HG03039 (cell line): Measurements from ENCODE around the gene SLC16A3.

ENCODE experiments used
- ATAC-seq: cut with Tn5 transposase; IDR thresholded peaks from one replicate; pipeline ENCODE4 v1.9.1; 2021; ENCODE audit warnings: mild to moderate bottlenecking, moderate library complexity; ENCODE audit not compliant: unreplicated experiment

Gene SLC16A3

DNA sequence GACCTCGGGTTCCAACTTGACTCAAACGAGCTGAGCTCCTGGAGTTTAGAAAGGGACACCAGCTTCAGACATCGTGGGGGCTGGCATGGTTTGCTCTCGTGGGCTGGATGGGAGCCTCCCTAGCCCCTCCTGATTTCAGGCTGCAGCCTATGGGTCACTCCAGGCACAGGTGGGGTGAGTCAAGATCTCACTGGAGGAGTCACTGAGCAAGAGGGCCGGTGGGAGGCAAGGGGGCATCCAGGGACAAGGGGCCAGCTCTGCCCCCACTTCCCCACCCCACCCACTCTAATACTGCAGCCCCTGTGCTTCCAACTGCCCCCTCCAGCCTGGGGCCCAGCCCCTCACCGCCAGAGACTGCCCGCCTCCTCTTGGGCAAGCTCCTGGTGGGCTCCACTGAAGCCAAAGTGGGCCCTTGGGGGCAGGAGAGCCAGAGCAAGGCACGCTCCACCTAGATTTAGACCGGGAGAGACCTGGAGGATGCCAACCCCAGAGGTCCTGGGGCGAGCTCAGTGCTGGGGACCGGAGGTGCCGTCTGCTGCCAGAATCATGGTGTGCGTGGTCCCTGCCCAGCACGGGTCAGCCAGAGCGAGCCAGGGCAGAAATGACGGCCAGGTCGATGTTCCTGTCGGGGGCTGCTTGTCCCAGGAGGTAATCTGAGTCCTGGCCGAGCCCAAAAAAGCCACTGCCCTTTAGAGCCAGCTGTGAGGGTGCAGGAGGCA lies 6.4 kb downstream of the SLC16A3 start:
- ATAC-seq = no peak

DNA sequence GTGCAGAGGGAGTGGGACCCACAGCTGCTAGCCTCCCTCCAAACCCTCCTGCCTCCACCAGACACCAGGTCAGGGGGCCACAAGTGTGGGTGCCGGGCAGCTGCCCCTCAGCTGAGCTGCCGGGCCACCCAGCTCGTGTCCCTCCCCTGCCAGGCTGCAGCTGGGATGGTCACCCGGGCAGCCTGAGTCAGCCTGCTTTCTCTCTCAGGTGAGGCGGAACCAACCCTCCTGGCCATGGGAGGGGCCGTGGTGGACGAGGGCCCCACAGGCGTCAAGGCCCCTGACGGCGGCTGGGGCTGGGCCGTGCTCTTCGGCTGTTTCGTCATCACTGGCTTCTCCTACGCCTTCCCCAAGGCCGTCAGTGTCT lies 6.9 kb downstream of the SLC16A3 start:
- no peak for ATAC-seq

DNA sequence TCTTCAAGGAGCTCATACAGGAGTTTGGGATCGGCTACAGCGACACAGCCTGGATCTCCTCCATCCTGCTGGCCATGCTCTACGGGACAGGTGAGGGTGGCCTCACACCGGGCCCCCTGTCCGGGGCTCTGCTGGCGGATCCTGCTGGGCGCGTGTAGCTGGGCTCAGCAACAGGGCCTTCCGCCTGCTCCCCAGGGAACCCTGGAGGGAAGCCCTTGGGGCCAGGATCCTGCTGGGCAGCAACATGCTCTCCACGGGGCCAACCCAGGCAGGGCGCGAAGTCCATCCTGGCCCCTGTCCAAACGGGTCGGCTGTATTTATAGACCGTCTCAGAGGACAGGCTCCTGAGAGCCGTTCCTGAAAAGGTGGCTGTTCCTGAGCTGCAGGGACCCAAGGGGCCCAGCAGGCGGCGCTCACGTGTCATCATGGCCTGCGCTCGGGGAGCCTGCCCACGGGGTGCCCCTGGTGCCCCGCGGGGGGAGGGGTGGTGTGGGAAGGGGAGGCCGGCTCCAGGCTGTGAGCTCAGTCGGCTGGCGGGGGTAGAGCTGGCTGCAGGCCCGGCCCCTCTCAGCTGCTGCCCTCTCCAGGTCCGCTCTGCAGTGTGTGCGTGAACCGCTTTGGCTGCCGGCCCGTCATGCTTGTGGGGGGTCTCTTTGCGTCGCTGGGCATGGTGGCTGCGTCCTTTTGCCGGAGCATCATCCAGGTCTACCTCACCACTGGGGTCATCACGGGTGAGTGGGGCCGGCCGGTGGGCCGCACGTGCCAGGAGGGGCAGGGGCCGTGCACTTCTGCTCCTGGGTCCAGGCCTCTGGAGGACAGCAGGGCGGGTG lies 7.5 kb downstream of the SLC16A3 start:
- no peak for ATAC-seq

DNA sequence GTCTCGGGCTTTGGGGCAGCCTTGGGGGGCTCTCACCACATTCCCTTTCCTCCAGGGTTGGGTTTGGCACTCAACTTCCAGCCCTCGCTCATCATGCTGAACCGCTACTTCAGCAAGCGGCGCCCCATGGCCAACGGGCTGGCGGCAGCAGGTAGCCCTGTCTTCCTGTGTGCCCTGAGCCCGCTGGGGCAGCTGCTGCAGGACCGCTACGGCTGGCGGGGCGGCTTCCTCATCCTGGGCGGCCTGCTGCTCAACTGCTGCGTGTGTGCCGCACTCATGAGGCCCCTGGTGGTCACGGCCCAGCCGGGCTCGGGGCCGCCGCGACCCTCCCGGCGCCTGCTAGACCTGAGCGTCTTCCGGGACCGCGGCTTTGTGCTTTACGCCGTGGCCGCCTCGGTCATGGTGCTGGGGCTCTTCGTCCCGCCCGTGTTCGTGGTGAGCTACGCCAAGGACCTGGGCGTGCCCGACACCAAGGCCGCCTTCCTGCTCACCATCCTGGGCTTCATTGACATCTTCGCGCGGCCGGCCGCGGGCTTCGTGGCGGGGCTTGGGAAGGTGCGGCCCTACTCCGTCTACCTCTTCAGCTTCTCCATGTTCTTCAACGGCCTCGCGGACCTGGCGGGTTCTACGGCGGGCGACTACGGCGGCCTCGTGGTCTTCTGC lies 8.4 kb downstream of the SLC16A3 start:
- ATAC-seq = no peak

DNA sequence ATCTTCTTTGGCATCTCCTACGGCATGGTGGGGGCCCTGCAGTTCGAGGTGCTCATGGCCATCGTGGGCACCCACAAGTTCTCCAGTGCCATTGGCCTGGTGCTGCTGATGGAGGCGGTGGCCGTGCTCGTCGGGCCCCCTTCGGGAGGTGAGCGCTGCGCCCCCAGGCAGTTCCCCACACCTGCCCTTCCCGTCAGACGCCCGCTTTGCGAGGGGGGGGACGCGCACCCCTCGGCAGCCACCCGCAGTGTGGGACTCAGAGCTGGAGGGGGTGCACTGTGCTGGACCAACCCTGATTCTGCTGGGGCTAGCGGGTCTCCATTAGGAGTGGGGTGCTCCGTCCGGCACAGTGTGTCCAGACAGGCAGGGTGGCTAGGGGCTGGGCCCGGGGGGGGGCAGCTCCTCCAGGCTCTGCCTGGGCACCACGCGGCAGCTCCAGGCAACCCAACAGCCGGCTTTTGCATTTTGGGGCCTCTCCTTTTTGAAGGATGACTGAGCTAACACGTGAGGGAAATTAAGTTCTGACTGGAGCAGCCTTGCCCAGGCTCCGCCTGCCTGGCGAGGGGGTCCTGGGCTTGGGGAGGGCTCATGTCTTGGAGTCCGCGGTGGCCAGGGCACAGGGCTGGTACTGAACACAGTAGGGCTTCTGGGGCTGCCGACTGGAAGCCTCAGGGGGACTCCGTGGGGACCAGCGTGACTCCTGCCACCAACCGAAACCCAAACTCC lies 9.1 kb downstream of the SLC16A3 start:
- ATAC-seq = no peak

DNA sequence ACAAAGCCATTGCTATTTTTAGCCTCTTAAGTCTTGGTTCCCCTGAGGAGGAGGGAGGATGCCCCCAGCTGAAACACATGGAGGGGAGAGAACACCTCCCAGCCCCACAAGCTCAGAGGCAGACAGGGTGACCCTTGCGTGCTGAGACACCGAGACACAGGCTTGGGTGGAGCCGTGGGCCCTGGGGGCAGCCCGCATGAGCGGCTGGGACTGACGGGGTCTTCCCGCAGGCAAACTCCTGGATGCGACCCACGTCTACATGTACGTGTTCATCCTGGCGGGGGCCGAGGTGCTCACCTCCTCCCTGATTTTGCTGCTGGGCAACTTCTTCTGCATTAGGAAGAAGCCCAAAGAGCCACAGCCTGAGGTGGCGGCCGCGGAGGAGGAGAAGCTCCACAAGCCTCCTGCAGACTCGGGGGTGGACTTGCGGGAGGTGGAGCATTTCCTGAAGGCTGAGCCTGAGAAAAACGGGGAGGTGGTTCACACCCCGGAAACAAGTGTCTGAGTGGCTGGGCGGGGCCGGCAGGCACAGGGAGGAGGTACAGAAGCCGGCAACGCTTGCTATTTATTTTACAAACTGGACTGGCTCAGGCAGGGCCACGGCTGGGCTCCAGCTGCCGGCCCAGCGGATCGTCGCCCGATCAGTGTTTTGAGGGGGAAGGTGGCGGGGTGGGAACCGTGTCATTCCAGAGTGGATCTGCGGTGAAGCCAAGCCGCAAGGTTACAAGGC lies 9.8 kb downstream of the SLC16A3 start:
- ATAC-seq = no peak

DNA sequence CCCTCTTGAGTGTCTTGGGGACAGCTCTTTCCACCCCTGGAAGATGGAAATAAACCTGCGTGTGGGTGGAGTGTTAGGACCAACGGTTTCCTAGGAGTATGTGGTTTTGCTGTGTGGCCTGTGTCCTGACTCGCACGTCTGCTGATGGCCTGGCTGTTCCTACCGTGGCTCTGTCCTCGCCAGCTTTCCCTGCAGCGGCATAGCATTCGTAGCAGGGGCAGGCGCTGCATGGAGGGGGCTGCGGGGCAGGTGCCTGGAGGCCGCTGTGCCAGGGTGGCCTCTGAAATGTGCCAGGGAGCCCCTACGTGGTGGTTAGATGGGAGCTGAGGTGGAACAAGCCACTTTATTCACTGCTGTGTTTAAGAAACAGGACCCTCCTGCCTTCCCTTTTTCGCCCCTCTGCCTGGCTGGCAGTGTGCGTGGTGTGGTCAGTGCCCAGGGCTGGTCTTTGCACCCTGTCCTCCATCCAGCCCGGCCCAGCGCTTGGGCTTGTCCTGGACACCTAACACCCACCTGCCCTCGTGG lies 10.6 kb downstream of the SLC16A3 start:
- ATAC-seq = no peak

DNA sequence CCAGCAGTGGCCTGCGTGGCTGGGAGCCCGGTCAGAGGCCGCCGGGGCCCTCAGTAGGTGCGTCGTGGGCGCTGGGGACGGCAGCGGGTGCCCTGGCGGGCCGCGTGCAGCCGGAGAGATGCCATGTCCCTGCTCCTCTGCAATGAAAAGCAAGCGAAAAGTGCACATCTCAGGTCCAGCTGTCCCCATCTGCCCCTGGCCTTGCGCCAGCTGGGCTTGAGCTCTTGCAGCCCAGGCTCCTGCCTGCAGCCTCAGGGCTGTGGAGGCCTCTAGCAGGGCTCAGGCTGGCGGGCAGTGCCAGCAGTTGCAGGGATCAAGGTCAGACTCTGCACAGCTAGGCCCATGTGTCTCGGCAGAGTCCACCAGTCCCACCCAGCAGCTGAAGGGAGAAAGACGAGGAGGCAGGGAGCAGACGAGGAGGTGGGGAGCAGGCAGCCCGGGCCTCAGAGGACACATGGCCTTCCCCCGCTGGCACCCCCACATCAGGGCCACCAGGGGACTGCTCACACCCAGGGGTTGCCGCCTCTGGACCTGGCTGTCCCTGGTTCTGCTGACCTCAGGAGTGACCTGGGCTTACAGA lies 11.2 kb downstream of the SLC16A3 start:
- no peak for ATAC-seq

DNA sequence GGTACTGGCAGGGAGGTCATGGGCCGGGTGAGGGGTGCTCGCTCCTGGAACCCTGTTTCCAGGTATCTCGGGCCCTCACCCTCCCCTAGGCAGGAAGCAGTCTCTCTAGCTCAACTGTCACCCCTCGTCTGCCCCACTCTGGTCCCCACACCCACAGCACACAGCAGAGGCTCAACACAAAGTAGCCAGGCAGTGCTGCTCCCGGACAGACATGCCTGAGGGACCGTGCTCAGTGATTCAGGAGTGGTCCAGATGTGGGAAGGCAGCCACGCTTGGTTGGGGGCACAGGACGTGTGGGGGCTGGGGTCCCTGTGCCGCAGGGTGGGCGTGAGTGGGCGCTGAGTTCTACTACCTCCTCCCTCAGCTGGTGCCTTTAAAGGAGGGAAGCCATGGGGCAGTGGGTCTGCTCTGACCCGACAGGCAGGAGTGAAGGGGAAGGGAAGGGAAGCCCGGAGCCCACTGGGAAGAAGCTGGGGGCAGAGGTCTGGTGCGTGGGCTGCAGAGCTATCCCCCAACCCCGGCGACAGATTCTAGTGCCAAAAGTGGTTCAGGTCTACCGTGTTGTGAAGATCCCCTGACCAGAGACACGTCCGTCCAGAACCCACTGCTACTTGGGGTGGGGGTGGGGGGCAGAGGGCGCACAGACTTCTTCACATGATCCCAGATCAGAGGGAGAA lies 11.8 kb downstream of the SLC16A3 start:
- no peak for ATAC-seq

DNA sequence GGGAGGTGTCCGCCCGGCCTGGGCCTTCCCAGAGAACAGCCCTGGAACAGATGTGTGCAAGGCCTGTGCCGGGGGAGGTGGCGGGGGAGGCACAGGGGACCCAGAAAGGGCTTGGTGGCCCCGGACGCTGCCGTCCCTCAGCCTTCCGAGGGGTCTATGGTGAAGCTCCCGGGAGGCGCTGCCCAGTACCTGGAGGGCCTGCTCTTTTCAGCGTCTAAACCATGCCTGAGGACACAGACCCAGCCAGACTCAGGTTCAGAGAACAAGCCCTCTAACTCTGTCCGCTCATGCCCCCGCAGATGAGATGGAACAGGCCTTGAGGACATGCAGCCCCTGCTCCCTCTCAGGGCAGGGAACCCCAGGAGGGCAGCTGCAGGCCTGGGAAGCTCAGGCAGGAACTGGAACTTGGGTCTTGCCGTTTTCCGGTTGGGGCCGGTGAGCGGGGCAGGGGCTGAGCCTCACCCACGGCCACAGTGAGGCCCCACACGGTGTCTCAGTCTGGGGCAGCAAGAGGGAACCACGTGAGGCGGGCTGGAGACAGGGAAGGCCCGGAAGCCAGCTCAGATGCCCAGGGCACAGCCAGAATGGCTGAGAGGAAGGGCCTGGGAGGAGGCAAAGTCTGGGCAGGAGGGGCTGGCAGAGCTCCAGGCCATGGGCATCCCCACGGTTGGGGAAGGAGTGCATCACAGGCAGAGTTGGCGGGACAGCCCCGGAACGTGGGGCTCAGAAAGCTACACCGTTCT lies 12.5 kb downstream of the SLC16A3 start:
- no peak for ATAC-seq

DNA sequence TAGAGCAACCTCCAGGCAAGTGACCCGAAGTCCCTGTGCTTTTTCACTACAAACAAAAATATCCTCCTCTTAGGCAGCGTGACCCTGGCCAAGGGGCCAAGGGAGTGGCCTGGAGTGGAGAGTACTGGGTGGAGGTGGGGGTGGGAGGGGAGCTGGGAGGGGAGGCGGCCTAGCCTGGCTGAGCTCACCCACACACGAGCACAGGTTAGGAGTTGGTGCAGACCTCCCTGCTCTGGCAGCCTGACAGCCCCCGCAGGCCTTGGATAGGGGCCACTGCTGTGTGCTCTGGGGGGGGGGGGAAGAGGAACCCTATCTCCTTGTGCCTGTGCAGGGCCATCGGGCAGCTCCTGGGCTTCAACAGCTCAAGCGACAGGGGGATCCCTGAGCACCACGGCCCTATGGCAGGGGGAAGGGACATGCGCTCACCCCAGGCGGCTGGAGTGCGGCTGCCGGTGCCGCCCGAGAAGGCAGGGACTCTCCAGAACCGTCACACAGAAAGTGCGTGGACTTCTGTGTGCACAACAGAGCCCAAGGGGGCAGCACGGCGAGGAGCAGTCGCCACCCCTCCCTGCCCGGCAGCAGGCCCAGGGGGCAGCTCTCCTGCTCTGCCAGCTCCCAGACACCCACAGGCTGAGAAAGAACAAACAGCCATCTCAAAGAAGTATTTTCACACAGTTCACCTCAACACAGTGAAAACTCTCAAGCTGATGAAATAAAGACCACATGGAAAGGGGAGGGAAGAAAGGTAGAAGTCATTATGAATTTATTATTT lies 13.3 kb downstream of the SLC16A3 start:
- no peak for ATAC-seq

DNA sequence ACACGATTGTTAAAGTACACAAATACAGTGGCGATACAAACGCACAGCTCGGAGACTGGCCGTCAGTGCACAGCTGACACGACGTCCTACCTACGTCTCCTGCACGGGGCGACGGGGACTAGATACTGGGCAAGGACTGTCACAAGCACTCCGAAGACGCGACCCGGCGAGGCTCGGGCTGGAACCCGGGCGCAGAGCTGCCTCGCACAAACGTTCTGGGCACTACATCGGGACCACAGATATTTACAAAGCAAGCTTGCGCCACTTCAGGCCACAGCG lies 13.8 kb downstream of the SLC16A3 start:
- no peak for ATAC-seq

DNA sequence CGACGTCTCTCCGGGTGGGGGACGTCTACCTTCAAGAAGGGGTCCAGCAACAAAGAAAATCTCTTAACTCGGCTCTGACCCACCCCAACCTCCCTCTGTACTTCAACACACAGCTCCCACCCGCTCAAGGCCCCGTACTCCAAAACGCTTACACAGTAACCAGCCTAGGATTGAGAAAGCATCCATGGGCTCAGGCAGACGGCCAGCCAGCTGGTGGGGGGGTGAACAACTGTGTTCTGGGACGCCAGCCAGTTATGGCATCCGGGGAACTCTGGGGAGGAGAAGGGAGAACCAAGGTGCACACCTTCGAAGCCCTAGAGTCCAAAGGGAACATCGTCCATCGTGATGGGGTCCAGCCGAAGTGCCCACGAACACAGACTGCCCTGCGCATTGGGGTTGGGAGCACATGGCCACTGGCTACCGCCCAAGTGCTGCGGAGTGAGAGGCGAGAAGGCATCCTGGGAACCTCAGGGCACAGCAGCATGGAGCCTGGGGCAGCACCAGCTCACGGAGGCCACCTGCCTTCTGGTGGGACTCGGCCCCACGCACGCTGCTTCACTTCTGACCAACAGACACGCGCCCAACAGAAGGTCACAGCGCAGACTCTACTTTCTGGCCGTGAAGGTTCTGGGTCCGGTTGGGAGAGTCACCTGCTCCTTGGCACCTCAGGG lies 14.3 kb downstream of the SLC16A3 start:
- no peak for ATAC-seq

DNA sequence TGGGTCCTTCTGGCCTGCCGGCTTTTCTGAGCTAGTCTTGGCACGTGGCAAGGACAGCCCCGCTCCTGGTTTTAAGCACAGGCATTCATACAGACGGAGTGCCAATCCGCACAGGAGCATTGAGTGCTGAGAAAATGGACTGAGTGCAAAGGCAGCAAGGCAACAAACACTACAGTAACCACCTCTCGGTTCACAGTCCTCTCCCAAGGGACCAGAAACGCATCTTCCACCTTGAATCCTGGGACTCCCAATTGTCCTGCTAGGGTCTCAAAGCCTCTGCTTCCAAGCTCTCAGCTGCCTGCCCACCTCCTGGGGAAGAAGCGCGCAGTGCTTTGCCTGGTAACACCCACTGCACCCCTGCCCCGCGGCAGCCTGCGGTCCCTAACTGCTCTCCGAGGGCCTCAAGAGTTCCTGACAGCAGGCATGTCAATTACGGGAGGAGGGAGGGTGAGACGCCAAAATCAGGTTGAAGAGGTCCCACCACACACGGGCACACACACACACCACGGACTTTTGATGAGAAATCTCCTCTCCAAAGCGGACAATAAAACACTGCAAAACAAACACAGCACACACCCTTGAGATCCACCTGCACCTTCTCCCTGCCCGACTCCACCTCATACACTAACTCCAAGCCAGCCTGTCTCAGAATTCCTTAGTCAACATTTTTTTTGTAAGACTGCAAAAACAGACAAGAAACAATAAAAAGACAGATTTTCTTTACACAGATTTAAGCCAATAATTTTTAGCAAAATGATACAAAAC lies 15.0 kb downstream of the SLC16A3 start:
- ATAC-seq = no peak

DNA sequence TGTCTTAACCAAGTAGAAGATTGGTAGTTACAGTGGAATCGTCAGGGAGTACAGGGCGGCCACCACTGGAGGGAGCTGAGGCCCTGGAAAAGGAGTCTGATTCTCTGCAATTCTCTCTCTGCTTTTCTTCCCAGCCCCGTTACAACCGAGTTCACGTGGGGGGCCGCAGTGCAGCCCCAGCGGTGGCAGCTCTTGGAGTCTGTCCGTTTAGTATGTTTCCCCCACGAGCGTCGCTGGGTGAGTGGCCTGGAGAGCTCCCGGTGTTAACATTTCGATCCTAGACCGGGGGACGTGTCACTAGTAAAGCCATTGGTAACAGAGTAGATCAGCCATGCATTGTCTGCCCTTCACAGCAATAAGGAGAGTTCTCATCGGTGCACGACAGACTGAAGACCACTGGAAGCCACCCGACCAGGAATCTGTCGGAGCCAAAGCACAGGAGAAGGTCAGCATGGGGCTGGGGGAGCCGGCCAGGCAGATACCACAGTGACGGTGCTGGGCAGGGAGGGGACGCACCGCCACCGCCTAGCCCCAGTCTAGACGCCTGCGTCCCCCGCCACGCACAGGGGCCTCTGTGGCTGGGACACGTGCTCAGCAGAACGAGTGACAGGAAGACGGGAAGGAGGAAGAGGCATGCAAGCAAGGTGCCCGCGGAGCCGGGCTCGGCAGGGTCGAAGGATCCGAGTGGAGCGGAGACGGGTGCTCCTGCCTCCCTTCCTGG lies 15.7 kb downstream of the SLC16A3 start:
- no peak for ATAC-seq
